Fibroblast of peridontal ligament (primary cell): Measurements from ENCODE around the gene ZNF135.

Source experiments
- DNase-seq: peaks from one replicate; pipeline ENCODE4 v3.0.0-alpha.2; 2010; ENCODE audit errors: extremely low read depth

Gene ZNF135

GRCh38 chr19:58046856-58047255 lies 12.2 kb upstream of the ZNF135 start:
- no peak for DNase-seq

GRCh38 chr19:58047672-58048071 lies 11.4 kb upstream of the ZNF135 start:
- DNase-seq = no peak

DNA sequence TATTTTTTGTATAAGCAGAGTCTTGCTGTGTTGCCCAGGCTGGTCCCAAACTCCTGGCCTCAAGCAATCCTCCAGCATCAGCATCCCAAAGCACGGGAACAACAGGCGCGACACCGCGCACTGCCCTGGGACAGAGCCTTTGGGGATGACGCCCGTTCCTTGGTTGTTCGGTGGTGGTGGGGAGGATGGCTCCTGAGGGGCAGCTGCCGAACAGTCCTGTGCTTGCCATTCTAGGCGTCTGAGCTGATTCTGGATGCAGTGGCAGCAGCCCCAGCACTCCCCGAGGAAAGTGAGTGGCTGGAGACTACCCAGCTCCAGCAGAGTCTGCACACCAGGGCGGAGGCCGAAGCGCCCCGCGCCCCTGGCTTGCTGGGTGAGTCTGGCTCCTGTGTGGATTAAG lies 6.8 kb upstream of the ZNF135 start:
- DNase-seq = no peak

- DNase-seq = no peak
Observed at GRCh38 chr19:58053480-58054156, 5.5 kb upstream of the ZNF135 start.

GRCh38 chr19:58054901-58055874 lies 3.9 kb upstream of the ZNF135 start:
- DNase-seq = peak; percentile 58

GRCh38 chr19:58056261-58056660 lies 2.8 kb upstream of the ZNF135 start:
- no peak for DNase-seq

- DNase-seq = no peak
Observed at GRCh38 chr19:58056861-58057260, 2.2 kb upstream of the ZNF135 start.

DNA sequence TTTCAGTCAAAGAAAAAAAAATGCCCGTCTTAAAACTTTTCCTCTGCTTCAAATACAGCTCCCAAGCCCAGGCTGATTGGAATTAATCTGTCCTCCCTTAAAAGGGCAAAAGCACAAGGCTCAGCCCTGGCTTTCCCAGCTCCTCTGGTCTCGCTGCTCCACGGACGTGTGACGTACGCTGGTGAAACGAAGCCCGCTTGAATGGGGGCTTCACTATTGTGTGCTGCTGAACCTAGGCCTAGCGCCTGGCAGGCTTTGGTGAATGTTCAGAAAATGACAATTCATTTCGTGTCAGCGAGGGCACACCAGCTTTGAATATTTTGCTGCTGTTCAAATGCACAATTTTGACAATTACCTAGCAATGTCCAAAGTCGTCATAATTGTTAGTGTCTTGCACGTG lies 615 bp upstream of the ZNF135 start:
- DNase-seq = no peak

GRCh38 chr19:58059671-58060078 lies 593 bp downstream of the ZNF135 start:
- DNase-seq = no peak

DNA sequence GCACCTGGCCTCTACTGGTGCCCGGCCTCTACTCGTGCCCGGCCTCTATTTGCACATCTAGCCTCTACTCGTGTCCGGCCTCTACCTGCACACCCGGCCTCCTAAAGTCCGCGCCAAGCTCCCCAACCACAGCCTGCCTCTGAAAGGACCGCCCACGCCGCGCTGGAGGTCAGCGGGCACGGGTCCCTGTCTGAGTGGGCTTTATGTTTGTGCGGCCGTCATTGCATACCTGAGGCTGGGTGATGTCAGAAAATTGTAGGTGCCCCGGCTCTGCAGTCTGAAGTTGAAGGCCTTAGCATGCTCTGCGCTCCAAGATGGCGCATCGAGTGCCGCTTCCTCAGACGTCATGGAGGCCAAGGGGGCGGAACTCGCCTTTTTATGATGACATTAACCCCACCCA lies 1.1 kb downstream of the ZNF135 start:
- no peak for DNase-seq

- DNase-seq = no peak
Observed at GRCh38 chr19:58063712-58064111, 4.6 kb downstream of the ZNF135 start.

- peak; percentile 8 for DNase-seq
Observed at GRCh38 chr19:58067240-58067912, 8.3 kb downstream of the ZNF135 start.

DNA sequence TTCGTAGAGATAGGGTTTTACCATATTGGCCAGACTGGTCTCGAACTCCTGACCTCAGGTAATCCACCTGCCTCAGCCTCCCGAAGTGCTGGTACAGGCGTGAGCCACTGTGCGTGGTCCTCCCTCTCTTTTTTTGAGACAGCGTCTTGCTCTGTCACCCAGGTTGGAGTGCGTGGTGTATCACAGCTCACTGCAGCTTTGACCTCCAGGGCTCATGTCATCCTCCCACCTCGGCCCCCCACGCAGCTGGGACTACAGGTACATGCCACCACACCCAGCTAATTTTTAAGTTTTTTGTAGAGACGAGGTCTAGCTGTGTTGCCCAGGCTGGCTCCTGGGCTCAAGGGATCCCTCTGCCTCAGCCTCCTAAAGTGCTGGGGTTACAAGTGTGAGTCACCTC lies 20.7 kb downstream of the ZNF135 start:
- no peak for DNase-seq

GRCh38 chr19:58083021-58083420 lies 23.9 kb downstream of the ZNF135 start:
- no peak for DNase-seq

- DNase-seq = no peak
Observed at GRCh38 chr19:58084596-58085347, 25.7 kb downstream of the ZNF135 start.

DNA sequence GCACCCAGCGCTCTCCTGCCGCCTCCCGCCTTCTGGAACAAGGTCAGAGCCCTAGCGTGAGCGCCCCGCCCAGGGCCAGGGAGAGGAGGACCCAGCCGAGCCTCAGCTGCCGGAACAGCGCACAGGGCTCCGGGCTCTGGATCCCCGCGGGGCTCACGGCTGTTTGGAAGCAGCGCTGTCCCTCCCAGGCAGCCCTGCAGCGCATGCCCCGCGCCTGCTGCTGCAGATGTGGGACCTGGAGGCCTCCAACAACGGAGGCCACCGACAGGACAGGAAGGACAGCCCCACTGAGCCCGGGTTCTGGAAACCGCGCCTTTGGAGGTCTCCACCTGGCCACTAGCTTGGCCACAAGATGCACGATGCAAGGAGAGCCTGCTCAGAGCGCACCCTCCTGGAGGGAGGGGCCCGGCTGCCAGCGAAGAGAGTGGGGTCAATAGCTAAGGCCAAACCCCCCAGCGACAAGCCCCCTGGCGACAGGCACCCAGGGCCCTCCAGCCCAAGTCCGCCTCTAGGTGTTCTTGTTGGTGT lies 26.3 kb downstream of the ZNF135 start:
- no peak for DNase-seq

DNA sequence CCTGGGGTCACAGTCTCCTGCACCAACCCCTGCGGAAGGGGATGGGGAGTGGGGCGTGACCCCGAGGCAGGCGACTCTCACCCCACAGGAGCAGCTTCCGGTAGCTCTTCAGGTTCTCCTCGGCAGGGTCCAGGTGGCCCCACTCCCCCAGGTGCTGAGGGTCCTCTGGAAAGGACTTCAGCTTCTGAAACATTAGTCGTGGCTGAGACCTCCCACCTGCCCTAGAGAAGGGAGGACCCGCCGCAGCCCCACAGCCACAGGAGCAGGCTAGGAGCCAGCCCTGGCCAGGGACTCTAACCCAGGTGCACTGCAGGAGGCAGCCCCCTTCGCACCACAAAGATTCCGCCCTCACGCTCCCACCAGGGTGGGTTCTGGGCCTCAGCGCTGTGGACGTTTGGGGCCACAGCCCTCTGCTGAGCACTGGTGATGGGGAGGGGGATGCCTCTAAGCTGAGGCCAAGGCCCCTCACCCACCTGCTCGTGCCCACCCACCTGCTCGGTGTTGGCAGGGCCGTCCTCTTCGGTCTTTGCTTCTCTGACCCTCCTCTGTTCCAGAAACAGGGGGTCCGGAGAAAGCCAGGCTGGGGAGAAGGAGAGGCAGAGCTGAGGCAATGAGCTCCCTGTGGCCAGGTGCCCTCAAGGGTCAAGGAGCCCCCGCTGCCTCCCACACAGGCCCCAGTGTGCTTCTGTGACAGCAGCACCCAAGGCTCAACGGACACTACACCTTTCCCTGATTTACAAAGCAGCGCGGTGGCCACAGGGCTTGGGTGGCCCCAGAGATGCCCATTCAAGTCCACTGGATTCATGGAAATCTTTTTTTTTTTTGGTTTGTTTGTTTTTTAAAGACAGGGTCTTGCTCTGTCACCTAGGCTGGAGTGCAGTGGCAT lies 28.0 kb downstream of the ZNF135 start:
- DNase-seq = no peak

DNA sequence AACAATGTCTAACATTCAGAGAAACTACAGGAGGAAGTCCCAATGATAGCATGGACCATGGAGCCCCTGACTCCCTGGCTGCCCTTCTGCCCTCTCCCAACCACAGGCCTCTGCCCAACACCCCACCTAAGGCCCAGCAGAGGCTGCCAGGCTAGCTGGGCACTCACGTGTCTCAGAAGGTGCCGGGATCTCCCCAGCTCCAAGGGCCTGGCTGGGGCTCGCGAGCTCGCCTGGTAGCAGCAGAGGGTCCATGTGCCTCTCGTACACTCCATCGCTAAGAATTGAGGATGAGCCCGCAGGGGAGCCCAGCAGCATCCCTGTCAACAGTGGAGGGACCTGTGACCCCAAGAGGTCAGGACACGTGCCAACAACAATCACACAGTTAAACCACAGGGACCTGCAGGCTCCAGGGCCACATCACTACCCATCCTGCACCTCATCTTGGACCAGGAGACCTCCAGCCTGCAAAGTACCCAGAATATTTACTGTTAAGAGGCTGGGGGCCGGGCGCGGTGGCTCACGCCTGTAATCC lies 29.5 kb downstream of the ZNF135 start:
- DNase-seq = no peak

DNA sequence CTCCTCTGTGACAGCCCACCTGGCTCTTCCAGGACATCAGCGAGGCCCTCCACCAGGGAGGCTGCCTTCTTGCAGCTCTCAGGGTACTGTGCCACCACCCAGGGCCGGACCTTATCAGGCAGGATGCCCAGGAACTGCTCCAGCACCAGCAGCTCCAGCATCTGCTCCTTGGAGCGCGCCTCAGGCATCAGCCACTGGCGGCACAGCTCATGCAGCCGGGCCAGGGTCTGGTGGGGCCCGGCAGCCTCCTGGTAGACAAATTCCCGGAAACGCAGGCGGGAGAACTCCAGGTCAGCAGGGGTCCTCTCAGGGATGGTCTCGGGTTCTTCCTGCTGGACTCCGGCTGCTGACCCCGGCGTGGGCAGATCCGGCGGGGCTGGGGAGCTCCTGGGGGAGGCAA lies 30.8 kb downstream of the ZNF135 start:
- no peak for DNase-seq
